GM23338 (cell line): Measurements from ENCODE around the gene UGT1A10.

Source experiments
- EZH2 ChIP-seq: fragments of 200-600 bp; sonication (generic); IDR thresholded peaks from one replicate; pipeline ENCODE4 v1.8.0; 2017; ENCODE audit warnings: antibody characterized with exemption, mild to moderate bottlenecking, low read depth; ENCODE audit not compliant: unreplicated experiment
- EZH2phosphoT487 ChIP-seq: fragments of 200-600 bp; sonication (generic); IDR thresholded peaks from one replicate; pipeline ENCODE4 v1.8.1; 2018; ENCODE audit warnings: antibody characterized with exemption; ENCODE audit not compliant: unreplicated experiment
- JUNB ChIP-seq: IDR thresholded peaks from one replicate; pipeline ENCODE4 v1.6.1; 2016; ENCODE audit warnings: antibody characterized with exemption; ENCODE audit not compliant: unreplicated experiment
- NANOG ChIP-seq: IDR thresholded peaks from 2 replicates; pipeline ENCODE4 v1.6.1; 2016; ENCODE audit warnings: antibody characterized with exemption, borderline replicate concordance
- POLR2AphosphoS5 ChIP-seq: IDR thresholded peaks from 2 replicates; pipeline ENCODE4 v1.6.1; 2016; ENCODE audit warnings: antibody characterized with exemption, low read depth
- ZNF331 ChIP-seq: fragments of 250-450 bp; sonication (Bioruptor Pico); IDR thresholded peaks from 2 replicates; pipeline ENCODE4 v1.5.0; 2020; ENCODE audit warnings: low read depth, mild to moderate bottlenecking, moderate library complexity
- TF ChIP-seq, protein P1 (sequence below), 2 experiments: fragments of 200-600 bp in 1 of 2; sonication (generic) in 1 of 2; conservative IDR thresholded peaks; 2 replicates each; pipeline versions ENCODE4 v1.5.1 to v1.6.1; 2016 to 2017; ENCODE audit warnings: antibody characterized with exemption in 2 of 2, low read depth in 2 of 2, mild to moderate bottlenecking in 2 of 2, moderate library complexity in 1 of 2
- TF ChIP-seq, protein P2 (sequence below): IDR thresholded peaks from one replicate; pipeline ENCODE4 v1.6.1; 2018; ENCODE audit warnings: antibody characterized with exemption; ENCODE audit not compliant: unreplicated experiment
- TF ChIP-seq, protein P3 (sequence below): IDR thresholded peaks from 2 replicates; pipeline ENCODE4 v1.6.1; 2016; ENCODE audit warnings: antibody characterized with exemption

DNA sequence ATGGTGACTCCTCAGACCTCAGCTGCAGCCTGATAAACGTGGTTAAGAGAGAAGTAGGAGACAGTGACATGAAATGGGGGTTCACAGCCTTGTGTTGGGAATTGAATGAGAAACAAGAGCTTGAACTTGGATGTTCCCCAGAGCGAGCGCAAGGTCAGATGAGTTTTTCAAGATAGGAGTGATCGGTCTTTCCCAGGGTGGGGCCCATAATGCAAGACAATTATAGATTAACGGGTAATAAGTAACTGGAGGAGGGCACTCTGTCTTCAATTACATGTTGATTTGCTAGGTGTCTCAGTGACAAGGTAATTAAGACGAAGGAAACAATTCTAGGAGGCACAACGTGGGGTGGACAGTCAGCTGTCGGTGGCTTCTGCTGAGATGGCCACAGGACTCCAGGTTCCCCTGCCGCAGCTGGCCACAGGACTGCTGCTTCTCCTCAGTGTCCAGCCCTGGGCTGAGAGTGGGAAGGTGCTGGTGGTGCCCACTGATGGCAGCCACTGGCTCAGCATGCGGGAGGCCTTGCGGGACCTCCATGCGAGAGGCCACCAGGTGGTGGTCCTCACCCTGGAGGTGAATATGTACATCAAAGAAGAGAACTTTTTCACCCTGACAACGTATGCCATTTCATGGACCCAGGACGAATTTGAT lies 76.5 kb downstream of the UGT1A10 start, which contains the start of gene UGT1A5:
- TF ChIP-seq, protein P1, sequence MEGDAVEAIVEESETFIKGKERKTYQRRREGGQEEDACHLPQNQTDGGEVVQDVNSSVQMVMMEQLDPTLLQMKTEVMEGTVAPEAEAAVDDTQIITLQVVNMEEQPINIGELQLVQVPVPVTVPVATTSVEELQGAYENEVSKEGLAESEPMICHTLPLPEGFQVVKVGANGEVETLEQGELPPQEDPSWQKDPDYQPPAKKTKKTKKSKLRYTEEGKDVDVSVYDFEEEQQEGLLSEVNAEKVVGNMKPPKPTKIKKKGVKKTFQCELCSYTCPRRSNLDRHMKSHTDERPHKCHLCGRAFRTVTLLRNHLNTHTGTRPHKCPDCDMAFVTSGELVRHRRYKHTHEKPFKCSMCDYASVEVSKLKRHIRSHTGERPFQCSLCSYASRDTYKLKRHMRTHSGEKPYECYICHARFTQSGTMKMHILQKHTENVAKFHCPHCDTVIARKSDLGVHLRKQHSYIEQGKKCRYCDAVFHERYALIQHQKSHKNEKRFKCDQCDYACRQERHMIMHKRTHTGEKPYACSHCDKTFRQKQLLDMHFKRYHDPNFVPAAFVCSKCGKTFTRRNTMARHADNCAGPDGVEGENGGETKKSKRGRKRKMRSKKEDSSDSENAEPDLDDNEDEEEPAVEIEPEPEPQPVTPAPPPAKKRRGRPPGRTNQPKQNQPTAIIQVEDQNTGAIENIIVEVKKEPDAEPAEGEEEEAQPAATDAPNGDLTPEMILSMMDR (conservative IDR thresholded peaks at IDR 0.05; ENCODE audit: low read depth in 2 of 2) = no peak
- TF ChIP-seq JUNB = no peak
- no peak for TF ChIP-seq EZH2
- TF ChIP-seq, protein P2, sequence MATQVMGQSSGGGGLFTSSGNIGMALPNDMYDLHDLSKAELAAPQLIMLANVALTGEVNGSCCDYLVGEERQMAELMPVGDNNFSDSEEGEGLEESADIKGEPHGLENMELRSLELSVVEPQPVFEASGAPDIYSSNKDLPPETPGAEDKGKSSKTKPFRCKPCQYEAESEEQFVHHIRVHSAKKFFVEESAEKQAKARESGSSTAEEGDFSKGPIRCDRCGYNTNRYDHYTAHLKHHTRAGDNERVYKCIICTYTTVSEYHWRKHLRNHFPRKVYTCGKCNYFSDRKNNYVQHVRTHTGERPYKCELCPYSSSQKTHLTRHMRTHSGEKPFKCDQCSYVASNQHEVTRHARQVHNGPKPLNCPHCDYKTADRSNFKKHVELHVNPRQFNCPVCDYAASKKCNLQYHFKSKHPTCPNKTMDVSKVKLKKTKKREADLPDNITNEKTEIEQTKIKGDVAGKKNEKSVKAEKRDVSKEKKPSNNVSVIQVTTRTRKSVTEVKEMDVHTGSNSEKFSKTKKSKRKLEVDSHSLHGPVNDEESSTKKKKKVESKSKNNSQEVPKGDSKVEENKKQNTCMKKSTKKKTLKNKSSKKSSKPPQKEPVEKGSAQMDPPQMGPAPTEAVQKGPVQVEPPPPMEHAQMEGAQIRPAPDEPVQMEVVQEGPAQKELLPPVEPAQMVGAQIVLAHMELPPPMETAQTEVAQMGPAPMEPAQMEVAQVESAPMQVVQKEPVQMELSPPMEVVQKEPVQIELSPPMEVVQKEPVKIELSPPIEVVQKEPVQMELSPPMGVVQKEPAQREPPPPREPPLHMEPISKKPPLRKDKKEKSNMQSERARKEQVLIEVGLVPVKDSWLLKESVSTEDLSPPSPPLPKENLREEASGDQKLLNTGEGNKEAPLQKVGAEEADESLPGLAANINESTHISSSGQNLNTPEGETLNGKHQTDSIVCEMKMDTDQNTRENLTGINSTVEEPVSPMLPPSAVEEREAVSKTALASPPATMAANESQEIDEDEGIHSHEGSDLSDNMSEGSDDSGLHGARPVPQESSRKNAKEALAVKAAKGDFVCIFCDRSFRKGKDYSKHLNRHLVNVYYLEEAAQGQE = no peak
- no peak for TF ChIP-seq EZH2phosphoT487
- TF ChIP-seq POLR2AphosphoS5 = no peak
- TF ChIP-seq NANOG = no peak
- TF ChIP-seq ZNF331 = no peak
- TF ChIP-seq, protein P3, sequence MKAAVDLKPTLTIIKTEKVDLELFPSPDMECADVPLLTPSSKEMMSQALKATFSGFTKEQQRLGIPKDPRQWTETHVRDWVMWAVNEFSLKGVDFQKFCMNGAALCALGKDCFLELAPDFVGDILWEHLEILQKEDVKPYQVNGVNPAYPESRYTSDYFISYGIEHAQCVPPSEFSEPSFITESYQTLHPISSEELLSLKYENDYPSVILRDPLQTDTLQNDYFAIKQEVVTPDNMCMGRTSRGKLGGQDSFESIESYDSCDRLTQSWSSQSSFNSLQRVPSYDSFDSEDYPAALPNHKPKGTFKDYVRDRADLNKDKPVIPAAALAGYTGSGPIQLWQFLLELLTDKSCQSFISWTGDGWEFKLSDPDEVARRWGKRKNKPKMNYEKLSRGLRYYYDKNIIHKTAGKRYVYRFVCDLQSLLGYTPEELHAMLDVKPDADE = no peak
